Thyroid gland (tissue), 4 donors: Measurements from ENCODE around the gene SYNPO2. TPM values are rescaled to one million over a fixed set of nuclear protein-coding genes. Genes with fewer than 3 reads are reported as not detected.

Experiments used
- DNase-seq, 2 donors: peaks; one replicate each; pipeline ENCODE4 v3.0.0-alpha.2; 2019
- H3K27ac ChIP-seq, 3 donors: fragments of 200-600 bp; sonication (generic); 1 replicate in 2 of 3; 2 replicates in 1 of 3; pipeline ENCODE4 v1.5.1; 2016 to 2019; ENCODE audit warnings: mild to moderate bottlenecking in 1 of 3, moderate library complexity in 1 of 3
- H3K27me3 ChIP-seq: fragments of 200-600 bp; sonication (generic); one replicate; pipeline ENCODE4 v1.5.1; 2019
- H3K36me3 ChIP-seq, 2 donors: fragments of 200-600 bp; sonication (generic); one replicate each; pipeline ENCODE4 v1.5.1; 2016 to 2019
- H3K4me1 ChIP-seq, 2 donors: fragments of 200-600 bp; sonication (generic); one replicate each; pipeline ENCODE4 v1.5.1; 2017 to 2019
- H3K4me3 ChIP-seq, 3 donors: fragments of 200-600 bp; sonication (generic); replicated peaks in 1 of 3; 1 replicate in 2 of 3; 2 replicates in 1 of 3; pipeline ENCODE4 v1.5.1; 2016; ENCODE audit warnings: mild to moderate bottlenecking in 1 of 3
- H3K9me3 ChIP-seq: fragments of 200-600 bp; sonication (generic); one replicate; pipeline ENCODE4 v1.5.1; 2017
- CTCF ChIP-seq, 6 experiments: fragments of 200-600 bp in 3 of 6; fragments of 450-650 bp in 3 of 6; sonication (generic) in 3 of 6; IDR thresholded peaks; one replicate each; pipeline ENCODE4 v1.5.1; 2016 to 2019; ENCODE audit warnings: antibody characterized with exemption in 6 of 6, mild to moderate bottlenecking in 2 of 6, inconsistent platforms in 1 of 6, moderate library complexity in 1 of 6
- POLR2A ChIP-seq, 2 donors: fragments of 450-650 bp; IDR thresholded peaks; one replicate each; pipeline ENCODE4 v1.6.1; 2017; ENCODE audit warnings: antibody characterized with exemption in 2 of 2, mild to moderate bottlenecking in 2 of 2, moderate library complexity in 1 of 2
- WGBS, 2 donors: methylation state at CpG; one replicate each; pipeline ENCODE4 v1.1.5; 2017; 5-methylcytosine and 5-hydroxymethylcytosine counted together
- intact Hi-C: fragments of 100-400 bp; cut with DNase I; formaldehyde crosslinking; loops from one replicate; pipeline ENCODE4 v1.15.1; 2023
- total RNA-seq, 4 donors: library from RNA; depleted of rRNA; stranded (reverse); fragments of >200 nt; gene quantifications; one replicate each; pipeline ENCODE4 v1.2.3, GENCODE V29; 2016

SYNPO2 gene
- total RNA-seq, 4 donors from 2014 or later = 11.4 to 37.8 (median 23.8) TPM

- no peaks in the 10 kb centered on the region for H3K36me3 ChIP-seq
- H3K4me1 ChIP-seq = no peaks in the 10 kb centered on the region
- no peaks in the 10 kb centered on the region for H3K27me3 ChIP-seq
- no peak overlapping the region for H3K4me3 ChIP-seq
- H3K27ac ChIP-seq = no peak overlapping the region
- no peaks in the 10 kb centered on the region for H3K9me3 ChIP-seq
- TF ChIP-seq CTCF (IDR thresholded peaks at IDR 0.05) = no peak
- 65 to 67% methylated on average over 4 of the region's 4 CpGs for WGBS, 2 donors
- DNase-seq = no peak
- intact Hi-C loops = no loop called here
These were observed 145.8 kb downstream of the SYNPO2 start for GRCh38 chr4:119034276-119035008.

- H3K27ac ChIP-seq = peak overlapping the region in 1 of 3 donors; percentile 14
- no peak for TF ChIP-seq CTCF (IDR thresholded peaks at IDR 0.05)
- TF ChIP-seq POLR2A (IDR thresholded peaks at IDR 0.05) = no peak
- no peak for DNase-seq
- no peaks in the 10 kb centered on the region for H3K9me3 ChIP-seq
- intact Hi-C loops = no loop called here
- H3K4me3 ChIP-seq = no peak overlapping the region
- H3K36me3 ChIP-seq = no peaks in the 10 kb centered on the region
- H3K4me1 ChIP-seq = peaks cover 0 to 3% of the 10 kb centered on the region in 2 donors
- H3K27me3 ChIP-seq = no peaks in the 10 kb centered on the region
- WGBS, 2 donors = 85 to 90% methylated on average over 8 of the region's 8 CpGs
These were observed 147.5 kb downstream of the SYNPO2 start for GRCh38 chr4:119035951-119036737.

GRCh38 chr4:119037709-119038108, 149.1 kb downstream of the SYNPO2 start:
- intact Hi-C loops = no loop called here

GRCh38 chr4:119038116-119038841, 149.6 kb downstream of the SYNPO2 start:
- H3K4me1 ChIP-seq = peaks cover 0 to 8% of the 10 kb centered on the region in 2 donors
- H3K36me3 ChIP-seq = no peaks in the 10 kb centered on the region
- 59 to 67% methylated on average over 5 of the region's 5 CpGs for WGBS, 2 donors
- H3K27me3 ChIP-seq = no peaks in the 10 kb centered on the region
- no peak for TF ChIP-seq CTCF (IDR thresholded peaks at IDR 0.05)
- TF ChIP-seq POLR2A (IDR thresholded peaks at IDR 0.05) = no peak
- no peak for DNase-seq
- intact Hi-C loops = no loop called here
- peak overlapping the region in 1 of 3 donors; percentile 13 for H3K27ac ChIP-seq
- H3K4me3 ChIP-seq = no peak overlapping the region
- no peaks in the 10 kb centered on the region for H3K9me3 ChIP-seq

More at GRCh38 chr4:119037709-119038108, 149.1 kb downstream of the SYNPO2 start:
- H3K4me3 ChIP-seq = no peak overlapping the region
- no peaks in the 10 kb centered on the region for H3K27me3 ChIP-seq
- no peak for DNase-seq
- TF ChIP-seq POLR2A (IDR thresholded peaks at IDR 0.05) = no peak
- TF ChIP-seq CTCF (IDR thresholded peaks at IDR 0.05) = no peak
- H3K4me1 ChIP-seq = peaks cover 0 to 8% of the 10 kb centered on the region in 2 donors
- H3K36me3 ChIP-seq = no peaks in the 10 kb centered on the region
- WGBS, 2 donors = 88 to 89% methylated on average over 1 of the region's 1 CpG
- no peaks in the 10 kb centered on the region for H3K9me3 ChIP-seq
- H3K27ac ChIP-seq = peak overlapping the region in 1 of 3 donors; percentile 13
